Neural cell (in vitro differentiated cells): ENCODE measurements around the gene FOXE3.

Experiments
- EP300 ChIP-seq: fragments of 450-650 bp; conservative IDR thresholded peaks from 2 replicates; pipeline ENCODE4 v1.6.1; 2014; ENCODE audit warnings: antibody characterized with exemption, mild to moderate bottlenecking, moderate library complexity; ENCODE audit not compliant: poor library complexity, severe bottlenecking
- EZH2 ChIP-seq: fragments of 200-600, 300-800 bp; shearing (Covaris generic), sonication (generic); IDR thresholded peaks from 2 replicates; pipeline ENCODE4 v1.6.1; 2014; ENCODE audit warnings: antibody characterized with exemption, low read length, borderline replicate concordance, mild to moderate bottlenecking; ENCODE audit not compliant: insufficient read depth, poor library complexity, severe bottlenecking
- MXI1 ChIP-seq: fragments of 450-650 bp; conservative IDR thresholded peaks from 2 replicates; pipeline ENCODE4 v1.6.1; 2014; ENCODE audit warnings: antibody characterized with exemption, mild to moderate bottlenecking; ENCODE audit not compliant: poor library complexity, severe bottlenecking
- POLR2AphosphoS5 ChIP-seq: IDR thresholded peaks from 2 replicates; pipeline ENCODE4 v1.6.1; 2012
- RAD21 ChIP-seq: fragments of 450-650 bp; conservative IDR thresholded peaks from 2 replicates; pipeline ENCODE4 v1.6.1; 2014; ENCODE audit warnings: antibody characterized with exemption, mild to moderate bottlenecking, moderate library complexity
- REST ChIP-seq: IDR thresholded peaks from 2 replicates; pipeline ENCODE4 v1.6.1; 2012; ENCODE audit warnings: borderline replicate concordance
- TAF1 ChIP-seq: IDR thresholded peaks from 2 replicates; pipeline ENCODE4 v1.6.1; 2012; ENCODE audit warnings: low read depth
- TF ChIP-seq, protein P1 (sequence below): fragments of 450-650 bp; IDR thresholded peaks from 2 replicates; pipeline ENCODE4 v1.5.1; 2014; ENCODE audit warnings: antibody characterized with exemption, mild to moderate bottlenecking, moderate library complexity; ENCODE audit not compliant: poor library complexity, severe bottlenecking

DNA sequence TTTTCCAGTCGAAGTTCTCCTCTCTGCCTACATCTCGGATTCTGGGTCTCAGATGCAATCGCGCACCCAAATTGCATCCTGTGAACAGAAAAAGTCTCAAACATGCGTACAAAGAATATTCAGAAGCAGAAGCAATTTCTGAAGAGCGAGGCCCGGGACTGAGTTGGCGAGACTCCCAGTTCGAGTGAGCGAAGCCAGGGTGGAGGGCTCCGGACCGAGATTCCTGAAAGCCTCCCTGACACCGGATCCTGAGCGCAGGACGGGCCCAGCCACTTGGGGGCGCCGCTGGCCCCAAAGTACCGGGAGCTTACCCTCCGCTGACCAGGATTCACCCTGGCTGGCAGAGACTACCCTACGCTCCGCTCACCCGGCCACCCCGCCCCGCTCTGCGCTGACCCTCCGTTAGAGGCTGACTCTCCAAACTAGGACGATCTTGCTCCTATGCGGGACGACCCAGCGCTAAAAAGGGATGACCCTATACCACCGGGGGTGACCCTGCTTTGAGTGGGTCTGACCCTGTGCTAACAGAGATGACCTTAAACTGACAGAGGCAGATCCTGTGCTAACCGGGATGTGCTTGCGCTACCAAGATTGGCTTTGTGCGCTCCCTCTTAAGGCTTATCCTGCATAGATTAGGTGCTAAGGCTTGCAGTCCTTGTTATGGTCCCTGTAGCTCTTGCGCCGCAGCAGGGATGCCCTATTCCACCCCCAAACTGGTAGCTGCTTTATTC is 33.9 kb downstream of the FOXE3 start:
- TF ChIP-seq, protein P1, sequence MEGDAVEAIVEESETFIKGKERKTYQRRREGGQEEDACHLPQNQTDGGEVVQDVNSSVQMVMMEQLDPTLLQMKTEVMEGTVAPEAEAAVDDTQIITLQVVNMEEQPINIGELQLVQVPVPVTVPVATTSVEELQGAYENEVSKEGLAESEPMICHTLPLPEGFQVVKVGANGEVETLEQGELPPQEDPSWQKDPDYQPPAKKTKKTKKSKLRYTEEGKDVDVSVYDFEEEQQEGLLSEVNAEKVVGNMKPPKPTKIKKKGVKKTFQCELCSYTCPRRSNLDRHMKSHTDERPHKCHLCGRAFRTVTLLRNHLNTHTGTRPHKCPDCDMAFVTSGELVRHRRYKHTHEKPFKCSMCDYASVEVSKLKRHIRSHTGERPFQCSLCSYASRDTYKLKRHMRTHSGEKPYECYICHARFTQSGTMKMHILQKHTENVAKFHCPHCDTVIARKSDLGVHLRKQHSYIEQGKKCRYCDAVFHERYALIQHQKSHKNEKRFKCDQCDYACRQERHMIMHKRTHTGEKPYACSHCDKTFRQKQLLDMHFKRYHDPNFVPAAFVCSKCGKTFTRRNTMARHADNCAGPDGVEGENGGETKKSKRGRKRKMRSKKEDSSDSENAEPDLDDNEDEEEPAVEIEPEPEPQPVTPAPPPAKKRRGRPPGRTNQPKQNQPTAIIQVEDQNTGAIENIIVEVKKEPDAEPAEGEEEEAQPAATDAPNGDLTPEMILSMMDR, result no peak
- TF ChIP-seq TAF1 (no peak), REST (no peak), POLR2AphosphoS5 (no peak), EP300 (no peak), MXI1 (no peak), EZH2 (no peak), RAD21 (no peak)
